ENCODE results near the gene SYT9.

Gene SYT9

DNA sequence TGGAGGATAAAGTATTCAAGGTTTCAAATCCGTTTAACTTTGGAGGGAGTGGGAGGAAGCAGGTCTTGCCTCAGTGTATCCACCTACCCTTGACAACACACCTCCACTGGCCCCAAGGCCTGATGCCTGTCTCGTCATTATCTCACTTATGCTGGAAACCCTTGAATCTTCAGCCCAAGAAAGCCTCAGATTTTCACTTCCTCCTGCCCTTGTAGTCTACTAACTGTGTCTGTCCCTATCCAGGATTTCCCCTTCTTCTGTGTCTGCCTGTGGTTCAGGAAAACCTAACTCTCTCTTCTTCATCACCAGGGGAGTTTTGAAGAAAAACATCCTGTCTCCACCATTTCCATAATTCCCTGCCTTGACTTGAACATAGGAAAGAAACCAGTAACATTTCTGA, 56.1 kb downstream of the SYT9 start:
- no peak overlapping the region for H3K4me3 ChIP-seq (ENCODE audit: low read depth, low read length)
- in situ Hi-C loops (cut with HindIII; ENCODE audit: low pct_ligation_motif_present, low sequenced_read_pairs) = no loop called here
- no peaks in the 10 kb centered on the region for H3K36me3 ChIP-seq (replicated peaks)
- DNase-seq = no peak
- no peaks in the 10 kb centered on the region for H3K27me3 ChIP-seq (replicated peaks)
- no peak overlapping the region for H3K27ac ChIP-seq
- no peak for TF ChIP-seq CTCF (IDR thresholded peaks at IDR 0.05; ENCODE audit: low read depth, low read length, missing control alignments)

- no peak overlapping the region for H3K27ac ChIP-seq
- no peak overlapping the region for H3K4me3 ChIP-seq (ENCODE audit: low read depth, low read length)
- no peak for DNase-seq
- in situ Hi-C loops (cut with HindIII; ENCODE audit: low pct_ligation_motif_present, low sequenced_read_pairs) = no loop called here
- no peak for TF ChIP-seq CTCF (IDR thresholded peaks at IDR 0.05; ENCODE audit: low read depth, low read length, missing control alignments)
- H3K27me3 ChIP-seq (replicated peaks) = no peaks in the 10 kb centered on the region
- no peaks in the 10 kb centered on the region for H3K36me3 ChIP-seq (replicated peaks)
Measured at GRCh38 chr11:7311903-7312302, 60.2 kb downstream of the SYT9 start.

DNA sequence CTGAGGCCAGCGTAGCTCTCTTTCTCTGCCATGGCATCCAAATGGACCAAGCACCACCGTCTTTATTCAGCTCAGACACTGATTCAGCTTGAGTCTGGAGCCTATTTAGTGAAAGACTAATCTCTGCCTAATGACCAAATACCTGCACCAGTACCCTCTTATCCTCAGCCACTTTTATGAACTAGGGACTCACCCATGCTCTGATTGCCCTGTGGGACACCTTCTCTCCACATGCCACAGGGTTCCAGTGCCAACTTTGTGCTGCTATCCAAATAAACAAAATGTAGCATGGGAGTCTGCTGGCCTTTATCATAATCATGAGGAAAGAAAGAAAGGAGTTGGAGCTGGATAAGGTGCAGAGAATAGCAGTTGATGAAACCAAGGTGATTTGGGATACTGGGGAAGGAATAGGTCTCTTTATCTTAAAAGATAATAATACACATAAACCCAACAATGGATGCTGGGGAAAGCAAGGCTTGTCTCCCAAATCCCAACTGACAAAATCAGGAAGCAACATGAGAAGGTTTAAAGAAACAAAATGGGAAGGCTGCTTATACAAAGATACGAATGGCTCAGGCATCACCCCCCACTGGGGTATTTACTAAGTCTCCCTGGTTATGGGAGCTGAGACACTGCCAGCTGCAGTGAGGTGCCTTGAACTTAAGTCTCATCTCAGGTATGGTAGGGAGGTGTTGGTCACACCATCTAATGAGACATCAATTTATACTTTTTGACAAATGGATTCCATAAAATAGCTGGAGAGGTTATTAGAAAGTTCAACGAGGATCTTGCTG, 63.3 kb downstream of the SYT9 start:
- H3K27me3 ChIP-seq (replicated peaks) = no peaks in the 10 kb centered on the region
- TF ChIP-seq CTCF (IDR thresholded peaks at IDR 0.05; ENCODE audit: low read depth, low read length, missing control alignments) = no peak
- no peak overlapping the region for H3K4me3 ChIP-seq (ENCODE audit: low read depth, low read length)
- H3K27ac ChIP-seq = no peak overlapping the region
- no peak for DNase-seq
- in situ Hi-C loops (cut with HindIII; ENCODE audit: low pct_ligation_motif_present, low sequenced_read_pairs) = no loop called here
- H3K36me3 ChIP-seq (replicated peaks) = no peaks in the 10 kb centered on the region

- TF ChIP-seq CTCF (IDR thresholded peaks at IDR 0.05; ENCODE audit: low read depth, low read length, missing control alignments) = no peak
- Histone ChIP-seq H3K36me3 (replicated peaks) (no peaks in the 10 kb centered on the region), H3K27ac (no peak overlapping the region), H3K4me3 (ENCODE audit: low read depth, low read length) (no peak overlapping the region), H3K27me3 (replicated peaks) (no peaks in the 10 kb centered on the region)
- no peak for DNase-seq
- in situ Hi-C loops (cut with HindIII; ENCODE audit: low pct_ligation_motif_present, low sequenced_read_pairs) = no loop called here
Measured at GRCh38 chr11:7319501-7319900, 67.8 kb downstream of the SYT9 start.

- DNase-seq = no peak
- no peak overlapping the region for H3K27ac ChIP-seq
- H3K36me3 ChIP-seq (replicated peaks) = no peaks in the 10 kb centered on the region
- in situ Hi-C loops (cut with HindIII; ENCODE audit: low pct_ligation_motif_present, low sequenced_read_pairs) = no loop called here
- H3K27me3 ChIP-seq (replicated peaks) = no peaks in the 10 kb centered on the region
- H3K4me3 ChIP-seq (ENCODE audit: low read depth, low read length) = no peak overlapping the region
- TF ChIP-seq CTCF (IDR thresholded peaks at IDR 0.05; ENCODE audit: low read depth, low read length, missing control alignments) = no peak
Measured at GRCh38 chr11:7320306-7320705, 68.6 kb downstream of the SYT9 start.

Measured in brain microvascular endothelial cell (primary cell).